Ovary (tissue), 9 donors: ENCODE data around the gene CLASP1. TPM values are rescaled to one million over a fixed set of nuclear protein-coding genes. Genes with fewer than 3 reads are reported as not detected.

Source experiments
- DNase-seq, 5 donors: peaks; one replicate each; pipeline ENCODE4 v3.0.0-alpha.2; 2019 to 2020
- H3K27ac ChIP-seq, 2 donors: fragments of 200-600 bp; one replicate each; pipeline versions ENCODE4 v1.5.1 to v1.8.0; 2019 to 2022
- H3K27me3 ChIP-seq: fragments of 200-600 bp; one replicate; pipeline ENCODE4 v1.8.0; 2022
- H3K36me3 ChIP-seq: fragments of 200-600 bp; sonication (generic); one replicate; pipeline ENCODE4 v1.5.1; 2019
- H3K4me1 ChIP-seq: one replicate; pipeline ENCODE4 v1.8.1; 2013; ENCODE audit warnings: mild to moderate bottlenecking, moderate library complexity; ENCODE audit not compliant: insufficient read depth
- H3K4me3 ChIP-seq: fragments of 200-600 bp; sonication (generic); one replicate; pipeline ENCODE4 v1.5.1; 2017
- H3K9me3 ChIP-seq, 2 donors: fragments of 200-600 bp in 1 of 2; sonication (generic) in 1 of 2; one replicate each; pipeline versions ENCODE4 v1.5.1 to v1.8.1; 2013 to 2019; ENCODE audit warnings: mild to moderate bottlenecking in 1 of 2, moderate library complexity in 1 of 2
- CTCF ChIP-seq, 3 donors: fragments of 450-650 bp in 2 of 3; fragments of 200-600 bp in 1 of 3; IDR thresholded peaks; one replicate each; pipeline versions ENCODE4 v1.5.1 to v1.8.0; 2016 to 2022; ENCODE audit warnings: antibody characterized with exemption in 3 of 3, mild to moderate bottlenecking in 1 of 3
- EP300 ChIP-seq: sonication (generic); formaldehyde crosslinking; IDR thresholded peaks from one replicate; pipeline ENCODE4 v1.6.1; 2017; ENCODE audit warnings: antibody characterized with exemption
- POLR2A ChIP-seq: fragments of 450-650 bp; IDR thresholded peaks from one replicate; pipeline ENCODE4 v1.6.1; 2017; ENCODE audit warnings: antibody characterized with exemption, mild to moderate bottlenecking, moderate library complexity
- WGBS, 3 donors: extraction: QIAGEN DNeasy Blood & Tissue Kit in 1 of 3; methylation state at CpG; one replicate each; pipeline versions ENCODE4 v1.1.5 to v1.1.7; 2013 to 2017; 5-methylcytosine and 5-hydroxymethylcytosine counted together
- intact Hi-C, 4 donors: fragments of 100-400 bp; cut with DNase I; formaldehyde crosslinking; loops; one replicate each; pipeline versions ENCODE4 v1.11.0 to v1.15.1; 2022 to 2023
- polyA plus RNA-seq, 2 donors: library from polyadenylated mRNA; stranded (reverse); fragments of 200-250 nt in 1 of 2; fragments of 350-450 nt in 1 of 2; fragmentation: Illumina TruSeq in 1 of 2; extraction: RNeasy Lipid Tissue Mini Kit (QIAGEN cat#74804) in 1 of 2; gene quantifications; one replicate each; pipeline ENCODE4 v1.2.3, GENCODE V29; 2013 to 2014
- total RNA-seq, 7 donors: library from RNA; depleted of rRNA in 2 of 7; stranded (reverse); fragments of >200 nt in 2 of 7; fragmentation: NEBNext Ultra II Directional in 3 of 7; extraction: Animal tissue kit (Norgen Biotek cat#: 25700) in 3 of 7; gene quantifications; one replicate each; pipeline versions ENCODE4 v1.1.0 to v1.2.4, GENCODE V29; 2016 to 2023
- donor health status: DM: no; HTN: no; CAD: no; lungs with moderate emphysema.
- donor health status: DM: no; HTN: no; CAD: no.
- donor health status: Bipolar disorder and iron deficiency.
- donor health status: DM: yes; HTN: yes; CAD: no.
- donor health status: DM: no; HTN: no; CAD: no.
- donor health status: DM: yes; HTN: yes; CAD: no.

CLASP1 gene
- total and polyA plus RNA-seq, 9 donors: 15.8 to 58.7 (median 47.9) TPM

- Histone ChIP-seq H3K27me3 (no peaks in the 10 kb centered on the region), H3K4me3 (no peak overlapping the region), H3K36me3 (no peaks in the 10 kb centered on the region), H3K9me3 (no peaks in the 10 kb centered on the region), H3K4me1 (no peaks in the 10 kb centered on the region), H3K27ac (no peak overlapping the region)
- 43 to 68% (median 66%) methylated on average over 7 of the region's 7 CpGs for WGBS, 3 donors
- TF ChIP-seq EP300 (no peak), CTCF (IDR thresholded peaks at IDR 0.05) (no peak), POLR2A (no peak)
- intact Hi-C loops: no loop called here
- DNase-seq: no peak
These were observed 194.6 kb downstream of the CLASP1 start for GRCh38 chr2:121454549-121455090.

GRCh38 chr2:121451398-121451797, 197.9 kb downstream of the CLASP1 start:
- WGBS, 3 donors: 68 to 85% (median 77%) methylated on average over 4 of the region's 4 CpGs
- H3K9me3 ChIP-seq: no peaks in the 10 kb centered on the region
- H3K4me1 ChIP-seq: no peaks in the 10 kb centered on the region
- no peak overlapping the region for H3K27ac ChIP-seq
- DNase-seq: no peak
- no peak for TF ChIP-seq CTCF (IDR thresholded peaks at IDR 0.05)
- H3K27me3 ChIP-seq: no peaks in the 10 kb centered on the region
- H3K36me3 ChIP-seq: no peaks in the 10 kb centered on the region
- intact Hi-C loops: no loop called here
- H3K4me3 ChIP-seq: no peak overlapping the region

- no peaks in the 10 kb centered on the region for H3K9me3 ChIP-seq
- H3K36me3 ChIP-seq: no peaks in the 10 kb centered on the region
- no peak for TF ChIP-seq EP300
- no peak for TF ChIP-seq POLR2A
- TF ChIP-seq CTCF (IDR thresholded peaks at IDR 0.05): no peak
- WGBS, 3 donors: 81 to 88% (median 84%) methylated on average over 4 of the region's 4 CpGs
- intact Hi-C loops: no loop called here
- no peak overlapping the region for H3K4me3 ChIP-seq
- no peaks in the 10 kb centered on the region for H3K27me3 ChIP-seq
- H3K27ac ChIP-seq: no peak overlapping the region
- no peak for DNase-seq
- H3K4me1 ChIP-seq: no peaks in the 10 kb centered on the region
These were observed 199.0 kb downstream of the CLASP1 start for GRCh38 chr2:121450301-121450700.

- H3K27ac ChIP-seq: no peak overlapping the region
- no peak for TF ChIP-seq CTCF (IDR thresholded peaks at IDR 0.05)
- no peak for TF ChIP-seq POLR2A
- TF ChIP-seq EP300: no peak
- 89 to 90% (median 90%) methylated on average over 8 of the region's 8 CpGs for WGBS, 3 donors
- no peak overlapping the region for H3K4me3 ChIP-seq
- DNase-seq: no peak
- H3K4me1 ChIP-seq: no peaks in the 10 kb centered on the region
- no peaks in the 10 kb centered on the region for H3K27me3 ChIP-seq
- H3K9me3 ChIP-seq: no peaks in the 10 kb centered on the region
- intact Hi-C loops: no loop called here
- no peaks in the 10 kb centered on the region for H3K36me3 ChIP-seq
These were observed 202.5 kb downstream of the CLASP1 start for GRCh38 chr2:121446647-121447241.
